Activated CD4-positive, alpha-beta T cell treated with anti-CD3 and anti-CD28 coated beads, Interleukin-2, amount 10 ng/mL, durations not matched to agents 7 days and 5 days (primary cell): ENCODE measurements around the gene ARHGAP44. TPM values are rescaled to one million over a fixed set of nuclear protein-coding genes. Genes with fewer than 3 reads are reported as not detected.

Experiments
- CTCF ChIA-PET: fragments of 350-600 bp; sonication (Branson Sonifier 250); formaldehyde crosslinking; loops from one replicate; lab custom pipeline; 2021; ENCODE audit warnings: antibody characterized with exemption; lab: Charles Lee
- POLR2A ChIA-PET: fragments of 350-600 bp; sonication (Branson Sonifier 250); formaldehyde crosslinking; loops from one replicate; lab custom pipeline; 2021; ENCODE audit warnings: antibody characterized with exemption; lab: Charles Lee
- DNase-seq: peaks from one replicate; pipeline ENCODE4 v3.0.0-alpha.2; 2020
- H3K27ac Mint-ChIP-seq: one replicate; pipeline ENCODE4 v1.8.0; 2021; ENCODE audit warnings: mild to moderate bottlenecking, moderate library complexity, mixed read lengths
- H3K27me3 Mint-ChIP-seq: one replicate; pipeline ENCODE4 v1.8.0; 2021; ENCODE audit warnings: mixed read lengths
- H3K36me3 Mint-ChIP-seq: one replicate; pipeline ENCODE4 v1.8.0; 2021; ENCODE audit warnings: low read depth, mixed read lengths
- H3K4me1 Mint-ChIP-seq: one replicate; pipeline ENCODE4 v1.8.0; 2021; ENCODE audit warnings: mixed read lengths
- H3K4me3 Mint-ChIP-seq: one replicate; pipeline ENCODE4 v1.8.0; 2021; ENCODE audit warnings: mild to moderate bottlenecking, moderate library complexity, mixed read lengths
- H3K9me3 Mint-ChIP-seq: one replicate; pipeline ENCODE4 v1.8.0; 2021; ENCODE audit warnings: mixed read lengths
- total RNA-seq, 2 experiments: library from RNA; stranded (reverse); gene quantifications; one replicate each; pipeline ENCODE4 v1.2.3, GENCODE V29; 2021

ARHGAP44 gene
- total RNA-seq, 2 experiments from 2014 or later: 0.37 TPM; not detected in 1

GRCh38 chr17:12917399-12917798 is 128.1 kb downstream of the ARHGAP44 start:
- H3K36me3 Mint-ChIP-seq: no peaks in the 10 kb centered on the region

GRCh38 chr17:12918142-12918541 is 128.8 kb downstream of the ARHGAP44 start:
- no peak for DNase-seq
- Mint-ChIP-seq H3K4me1 (no peaks in the 10 kb centered on the region), H3K27ac (no peak overlapping the region), H3K4me3 (no peak overlapping the region), H3K36me3 (no peaks in the 10 kb centered on the region), H3K9me3 (no peaks in the 10 kb centered on the region), H3K27me3 (no peaks in the 10 kb centered on the region)
- POLR2A ChIA-PET: no interaction called here
- CTCF ChIA-PET: no interaction called here

More at GRCh38 chr17:12917399-12917798, 128.1 kb downstream of the ARHGAP44 start:
- Mint-ChIP-seq H3K27me3 (no peaks in the 10 kb centered on the region), H3K9me3 (no peaks in the 10 kb centered on the region), H3K4me3 (no peak overlapping the region), H3K27ac (no peak overlapping the region), H3K4me1 (no peaks in the 10 kb centered on the region)
- POLR2A ChIA-PET: no interaction called here
- DNase-seq: no peak
- CTCF ChIA-PET: no interaction called here

DNA sequence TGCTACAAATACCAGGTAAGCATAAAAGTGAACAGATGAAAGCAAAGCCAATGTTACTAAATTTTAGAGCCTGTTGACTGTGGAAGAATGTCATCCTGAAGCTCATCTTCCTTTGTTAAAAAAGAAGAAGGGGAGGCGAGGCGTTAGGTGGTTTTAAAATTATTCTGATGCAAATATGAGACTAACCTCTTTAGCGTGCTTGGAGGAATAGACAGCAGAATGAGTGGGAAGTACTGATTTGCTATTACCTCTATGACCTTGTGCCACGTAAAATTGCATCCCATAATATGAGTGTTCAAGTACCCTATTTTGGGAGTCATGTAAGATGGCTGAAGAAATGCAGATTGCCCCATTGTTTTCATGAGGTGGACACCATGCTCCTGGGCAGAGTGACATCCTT is 132.8 kb downstream of the ARHGAP44 start:
- Mint-ChIP-seq H3K9me3 (no peaks in the 10 kb centered on the region), H3K36me3 (no peaks in the 10 kb centered on the region), H3K4me3 (no peak overlapping the region), H3K27ac (no peak overlapping the region), H3K4me1 (no peaks in the 10 kb centered on the region), H3K27me3 (no peaks in the 10 kb centered on the region)
- CTCF ChIA-PET: no interaction called here
- DNase-seq: no peak
- POLR2A ChIA-PET: no interaction called here

GRCh38 chr17:12924614-12925013 is 135.3 kb downstream of the ARHGAP44 start:
- Mint-ChIP-seq H3K4me1 (no peaks in the 10 kb centered on the region), H3K4me3 (no peak overlapping the region), H3K27me3 (no peaks in the 10 kb centered on the region), H3K9me3 (no peaks in the 10 kb centered on the region), H3K36me3 (no peaks in the 10 kb centered on the region), H3K27ac (no peak overlapping the region)
- POLR2A ChIA-PET: no interaction called here
- DNase-seq: no peak
- CTCF ChIA-PET: no interaction called here

GRCh38 chr17:12927001-12927400 is 137.7 kb downstream of the ARHGAP44 start:
- H3K4me1 Mint-ChIP-seq: no peaks in the 10 kb centered on the region
- H3K27ac Mint-ChIP-seq: no peak overlapping the region
- DNase-seq: no peak
- H3K9me3 Mint-ChIP-seq: no peaks in the 10 kb centered on the region
- no peaks in the 10 kb centered on the region for H3K27me3 Mint-ChIP-seq
- ChIA-PET CTCF (no interaction called here), POLR2A (no interaction called here)
- H3K36me3 Mint-ChIP-seq: no peaks in the 10 kb centered on the region
- no peak overlapping the region for H3K4me3 Mint-ChIP-seq

- Mint-ChIP-seq H3K27ac (no peak overlapping the region), H3K4me3 (no peak overlapping the region), H3K4me1 (no peaks in the 10 kb centered on the region), H3K36me3 (no peaks in the 10 kb centered on the region), H3K27me3 (no peaks in the 10 kb centered on the region), H3K9me3 (no peaks in the 10 kb centered on the region)
- DNase-seq: no peak
- POLR2A ChIA-PET: no interaction called here
- CTCF ChIA-PET: no interaction called here
Measured at GRCh38 chr17:12927541-12928425, 138.5 kb downstream of the ARHGAP44 start.

DNA sequence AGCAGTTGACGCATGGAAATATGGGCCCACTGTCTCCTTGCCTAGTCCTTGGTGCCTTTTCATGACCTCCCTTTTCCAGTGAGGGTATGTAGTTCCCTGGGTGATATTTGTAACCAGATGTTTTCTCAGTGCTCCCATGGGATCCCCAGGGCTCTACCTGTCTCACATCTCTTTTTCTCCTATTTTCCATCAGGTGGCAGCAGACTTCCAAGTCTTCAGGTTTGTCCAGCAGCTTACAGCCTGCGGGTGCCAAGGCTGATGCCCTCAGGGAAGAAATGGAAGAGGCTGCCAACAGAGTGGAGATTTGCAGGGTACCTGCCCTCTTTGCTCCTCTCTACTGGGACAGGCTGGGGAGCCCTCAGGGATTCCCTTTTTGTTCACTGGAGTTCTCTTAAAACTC is 139.4 kb downstream of the ARHGAP44 start:
- Mint-ChIP-seq H3K27me3 (no peaks in the 10 kb centered on the region), H3K4me1 (no peaks in the 10 kb centered on the region), H3K4me3 (no peak overlapping the region), H3K9me3 (no peaks in the 10 kb centered on the region), H3K36me3 (no peaks in the 10 kb centered on the region), H3K27ac (no peak overlapping the region)
- no peak for DNase-seq
- POLR2A ChIA-PET: no interaction called here
- CTCF ChIA-PET: no interaction called here

DNA sequence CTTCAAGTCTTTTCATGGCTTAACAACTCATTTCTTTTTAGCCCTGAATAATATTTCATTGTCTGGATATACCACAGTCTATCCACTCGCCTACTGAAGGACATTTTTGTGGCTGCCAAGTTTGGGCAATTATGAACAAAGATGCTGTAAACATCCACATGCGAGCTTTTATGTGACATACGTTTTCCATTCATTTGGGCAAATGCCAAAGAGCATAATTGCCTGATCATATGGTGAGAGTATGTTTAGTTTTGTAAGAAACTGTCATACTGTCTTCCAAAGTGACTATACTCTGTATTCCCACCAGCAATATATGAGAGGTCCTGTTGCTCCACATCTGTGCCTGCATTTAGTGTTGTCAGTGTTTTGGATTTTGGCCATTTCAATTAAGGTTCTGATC is 147.2 kb downstream of the ARHGAP44 start:
- Mint-ChIP-seq H3K9me3 (no peaks in the 10 kb centered on the region), H3K27me3 (no peaks in the 10 kb centered on the region), H3K27ac (no peak overlapping the region), H3K4me1 (no peaks in the 10 kb centered on the region), H3K36me3 (no peaks in the 10 kb centered on the region), H3K4me3 (no peak overlapping the region)
- ChIA-PET CTCF (no interaction called here), POLR2A (no interaction called here)
- DNase-seq: no peak

GRCh38 chr17:12940699-12941098 is 151.4 kb downstream of the ARHGAP44 start:
- H3K27me3 Mint-ChIP-seq: no peaks in the 10 kb centered on the region
- H3K9me3 Mint-ChIP-seq: no peaks in the 10 kb centered on the region
- no peaks in the 10 kb centered on the region for H3K4me1 Mint-ChIP-seq
- no peak overlapping the region for H3K4me3 Mint-ChIP-seq
- ChIA-PET POLR2A (no interaction called here), CTCF (no interaction called here)
- H3K36me3 Mint-ChIP-seq: no peaks in the 10 kb centered on the region
- no peak overlapping the region for H3K27ac Mint-ChIP-seq
- DNase-seq: no peak

DNA sequence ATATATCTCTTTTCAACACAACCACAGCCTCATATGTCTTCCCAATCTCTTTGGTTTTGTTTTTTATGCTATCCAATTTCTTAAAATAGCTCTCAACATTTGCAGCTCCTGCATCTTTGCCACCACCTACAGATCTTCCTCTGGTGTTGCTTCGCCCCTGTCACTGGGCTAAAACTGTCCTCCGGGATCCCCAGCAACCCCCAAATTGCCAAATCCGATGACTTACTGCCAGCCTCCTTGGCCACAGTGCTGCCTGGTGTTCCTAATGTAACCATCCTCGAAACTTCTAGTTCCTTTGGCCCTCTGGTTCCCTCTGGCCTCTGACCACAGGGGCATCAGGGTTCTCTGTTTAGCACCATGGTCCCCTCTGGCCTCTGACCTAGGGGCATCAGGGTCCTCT is 157.7 kb downstream of the ARHGAP44 start:
- H3K27ac Mint-ChIP-seq: no peak overlapping the region
- H3K27me3 Mint-ChIP-seq: no peaks in the 10 kb centered on the region
- no peak overlapping the region for H3K4me3 Mint-ChIP-seq
- H3K9me3 Mint-ChIP-seq: no peaks in the 10 kb centered on the region
- DNase-seq: no peak
- ChIA-PET CTCF (interaction anchor here (1.2 kb wide), 1 partner anchor 11 kb away, joined by 3 read pairs; no protein-coding TSS in a partner anchor), POLR2A (no interaction called here)
- no peaks in the 10 kb centered on the region for H3K36me3 Mint-ChIP-seq
- H3K4me1 Mint-ChIP-seq: no peaks in the 10 kb centered on the region

GRCh38 chr17:12952012-12952411 is 162.7 kb downstream of the ARHGAP44 start:
- Mint-ChIP-seq H3K27ac (no peak overlapping the region), H3K4me3 (no peak overlapping the region), H3K4me1 (no peaks in the 10 kb centered on the region), H3K9me3 (no peaks in the 10 kb centered on the region), H3K27me3 (no peaks in the 10 kb centered on the region), H3K36me3 (no peaks in the 10 kb centered on the region)
- DNase-seq: no peak
- POLR2A ChIA-PET: no interaction called here
- CTCF ChIA-PET: no interaction called here

DNA sequence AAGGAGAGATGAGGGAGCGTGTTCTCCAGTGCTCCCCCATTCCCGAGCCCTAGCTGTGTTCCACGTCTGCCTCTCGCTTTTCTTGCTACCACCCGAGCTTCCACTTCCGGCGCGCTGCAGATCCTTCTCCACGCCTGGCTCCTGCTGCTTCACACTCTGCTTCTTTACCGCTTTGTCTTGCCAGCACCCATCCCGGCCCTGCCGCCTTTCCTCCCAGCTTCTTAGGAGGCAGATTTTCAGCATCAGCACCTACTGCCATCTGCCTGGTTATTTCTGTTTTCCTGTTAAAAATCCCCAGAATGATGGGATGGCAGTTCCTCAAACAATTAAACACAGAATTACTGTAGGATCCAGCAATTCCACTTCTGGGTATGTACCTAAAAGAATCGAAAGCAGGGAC is 163.9 kb downstream of the ARHGAP44 start:
- Mint-ChIP-seq H3K4me1 (no peaks in the 10 kb centered on the region), H3K9me3 (no peaks in the 10 kb centered on the region), H3K4me3 (no peak overlapping the region), H3K27ac (no peak overlapping the region), H3K36me3 (no peaks in the 10 kb centered on the region), H3K27me3 (no peaks in the 10 kb centered on the region)
- CTCF ChIA-PET: no interaction called here
- no peak for DNase-seq
- POLR2A ChIA-PET: no interaction called here

DNA sequence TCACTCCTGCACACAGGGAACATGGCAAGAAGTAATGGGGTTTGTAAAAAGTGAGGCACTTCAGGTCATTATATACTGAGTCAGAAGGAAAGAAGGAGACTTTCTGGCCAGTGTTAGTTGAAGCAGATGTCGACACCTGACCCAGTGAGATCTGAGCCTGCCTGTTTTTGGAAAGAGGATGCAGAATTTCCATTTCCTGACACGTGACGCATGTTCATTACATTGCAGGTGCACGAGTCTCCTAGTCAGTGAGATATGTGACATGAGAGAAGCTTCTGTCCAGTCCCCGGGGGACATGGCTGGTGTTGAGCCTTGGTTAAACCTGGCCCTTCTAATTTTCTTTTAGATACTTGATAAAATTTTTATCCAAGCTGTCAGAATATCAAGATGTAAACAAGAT is 166.2 kb downstream of the ARHGAP44 start:
- ChIA-PET POLR2A (no interaction called here), CTCF (no interaction called here)
- Mint-ChIP-seq H3K4me1 (no peaks in the 10 kb centered on the region), H3K27me3 (no peaks in the 10 kb centered on the region), H3K4me3 (no peak overlapping the region), H3K27ac (no peak overlapping the region), H3K36me3 (no peaks in the 10 kb centered on the region), H3K9me3 (no peaks in the 10 kb centered on the region)
- no peak for DNase-seq

DNA sequence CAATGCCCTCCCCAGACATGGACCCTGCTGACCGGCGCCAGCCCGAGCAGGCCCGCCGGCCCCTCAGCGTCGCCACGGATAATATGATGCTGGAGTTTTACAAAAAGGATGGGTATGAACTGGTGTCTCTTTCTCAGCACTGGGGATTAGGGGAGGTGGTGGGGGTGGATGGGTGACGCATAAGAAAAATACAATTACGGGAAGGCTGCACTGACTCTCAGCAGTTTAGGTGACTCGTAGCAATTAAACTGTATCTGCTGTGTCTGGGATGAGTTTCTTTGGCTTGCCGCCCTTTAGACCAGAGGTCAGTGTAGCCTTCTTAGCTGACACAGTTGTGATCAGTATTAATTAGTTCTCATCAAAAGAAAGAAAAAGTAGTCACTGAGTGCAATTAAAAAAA is 169.5 kb downstream of the ARHGAP44 start:
- ChIA-PET POLR2A (no interaction called here), CTCF (interaction anchor here (1.1 kb wide), 1 partner anchor 11 kb away, joined by 3 read pairs; no protein-coding TSS in a partner anchor)
- Mint-ChIP-seq H3K4me3 (no peak overlapping the region), H3K9me3 (no peaks in the 10 kb centered on the region), H3K27me3 (no peaks in the 10 kb centered on the region), H3K36me3 (no peaks in the 10 kb centered on the region), H3K27ac (no peak overlapping the region), H3K4me1 (no peaks in the 10 kb centered on the region)
- DNase-seq: no peak
